ENCODE measurements around the gene MCTP1. TPM values are rescaled to one million over a fixed set of nuclear protein-coding genes. Genes with fewer than 3 reads are reported as not detected.
"Not testable (repeated sequence)": the region's sequence is repeated elsewhere in the genome, so short reads cannot be mapped to it uniquely, and the experiment has no call there.

MCTP1 gene
- total RNA-seq, 2 donors from 2014 or later, result 22.1 to 256 TPM

- no peak overlapping the region for H3K4me3 ChIP-seq
Measured at GRCh38 chr5:95217881-95218280, 67.0 kb downstream of the MCTP1 start.

GRCh38 chr5:95217351-95217750, 67.5 kb downstream of the MCTP1 start:
- Histone ChIP-seq H3K27ac (no peak overlapping the region), H3K4me3 (no peak overlapping the region), H3K36me3 (no peaks in the 10 kb centered on the region), H3K4me1 (ENCODE audit: control insufficient read depth in 1 of 2, low read depth in 2 of 2) (no peaks in the 10 kb centered on the region), H3K27me3 (replicated peaks; ENCODE audit: insufficient read depth) (no peaks in the 10 kb centered on the region), H3K9me3 (no peaks in the 10 kb centered on the region)
- ATAC-seq (ENCODE audit: insufficient number of reproducible peaks, low FRiP score, low read depth) (no peak), DNase-seq (ENCODE audit: low spot score) (no peak)
- no peak for TF ChIP-seq CTCF (IDR thresholded peaks at IDR 0.05)

More at GRCh38 chr5:95217881-95218280, 67.0 kb downstream of the MCTP1 start:
- no peaks in the 10 kb centered on the region for H3K36me3 ChIP-seq
- no peak for TF ChIP-seq CTCF (IDR thresholded peaks at IDR 0.05)
- H3K4me1 ChIP-seq (ENCODE audit: control insufficient read depth in 1 of 2, low read depth in 2 of 2), result no peaks in the 10 kb centered on the region
- H3K9me3 ChIP-seq, result no peaks in the 10 kb centered on the region
- no peaks in the 10 kb centered on the region for H3K27me3 ChIP-seq (replicated peaks; ENCODE audit: insufficient read depth)
- ATAC-seq (ENCODE audit: insufficient number of reproducible peaks, low FRiP score, low read depth) (no peak), DNase-seq (ENCODE audit: low spot score) (no peak)
- H3K27ac ChIP-seq, result no peak overlapping the region

- TF ChIP-seq CTCF (IDR thresholded peaks at IDR 0.05), result no peak
- Histone ChIP-seq H3K27me3 (replicated peaks; ENCODE audit: insufficient read depth) (no peaks in the 10 kb centered on the region), H3K4me1 (ENCODE audit: control insufficient read depth in 1 of 2, low read depth in 2 of 2) (no peaks in the 10 kb centered on the region), H3K36me3 (no peaks in the 10 kb centered on the region), H3K9me3 (no peaks in the 10 kb centered on the region), H3K27ac (no peak overlapping the region), H3K4me3 (no peak overlapping the region)
- ATAC-seq (ENCODE audit: insufficient number of reproducible peaks, low FRiP score, low read depth), result no peak
- DNase-seq (ENCODE audit: low spot score), result no peak
Measured at GRCh38 chr5:95216136-95216955, 68.5 kb downstream of the MCTP1 start.

- not testable (repeated sequence) for DNase-seq (ENCODE audit: low spot score); ATAC-seq (ENCODE audit: insufficient number of reproducible peaks, low FRiP score, low read depth); H3K4me1 ChIP-seq (ENCODE audit: control insufficient read depth in 1 of 2, low read depth in 2 of 2); H3K27ac ChIP-seq; H3K9me3 ChIP-seq; H3K36me3 ChIP-seq; H3K27me3 ChIP-seq (replicated peaks; ENCODE audit: insufficient read depth); H3K4me3 ChIP-seq
Measured at GRCh38 chr5:95207811-95208210, 77.1 kb downstream of the MCTP1 start.

GRCh38 chr5:95194856-95195255, 90.0 kb downstream of the MCTP1 start:
- no peaks in the 10 kb centered on the region for H3K9me3 ChIP-seq
- ATAC-seq (ENCODE audit: insufficient number of reproducible peaks, low FRiP score, low read depth) (no peak), DNase-seq (ENCODE audit: low spot score) (no peak)
- no peak for TF ChIP-seq CTCF (IDR thresholded peaks at IDR 0.05)
- no peak overlapping the region for H3K27ac ChIP-seq
- H3K4me1 ChIP-seq (ENCODE audit: control insufficient read depth in 1 of 2, low read depth in 2 of 2), result no peaks in the 10 kb centered on the region
- H3K27me3 ChIP-seq (replicated peaks; ENCODE audit: insufficient read depth), result no peaks in the 10 kb centered on the region
- no peaks in the 10 kb centered on the region for H3K36me3 ChIP-seq
- H3K4me3 ChIP-seq, result no peak overlapping the region
